Measurements from ENCODE around the gene CCDC171.

- TF ChIP-seq POLR2A (IDR thresholded peaks at IDR 0.05) (no peak), CTCF (IDR thresholded peaks at IDR 0.05) (no peak)
Measured at GRCh38 chr9:15736569-15736968, 183.7 kb downstream of the CCDC171 start.
